Neural cell (in vitro differentiated cells): ENCODE data around the gene RAC2. TPM values are rescaled to one million over a fixed set of nuclear protein-coding genes. Genes with fewer than 3 reads are reported as not detected.

Experiments used
- H2AFZ ChIP-seq: fragments of 200-600, 300-800 bp; sonication (generic), shearing (Covaris generic); 2 replicates; pipeline ENCODE4 v1.6.0; 2014; ENCODE audit warnings: low read depth, mild to moderate bottlenecking, antibody characterized with exemption, low read length, moderate library complexity
- H3F3A ChIP-seq: fragments of 200-600 bp; shearing (Covaris generic); 2 replicates; pipeline ENCODE4 v1.6.1; 2016; ENCODE audit warnings: mild to moderate bottlenecking, moderate library complexity, mixed read lengths, antibody characterized with exemption, low read length; ENCODE audit not compliant: insufficient read depth, poor library complexity, severe bottlenecking
- H3K27ac ChIP-seq: fragments of 200-600, 300-800 bp; sonication (generic), shearing (Covaris generic); 2 replicates; pipeline ENCODE4 v1.5.1; 2014; ENCODE audit warnings: mild to moderate bottlenecking, low read length, moderate library complexity
- H3K27me3 ChIP-seq: fragments of 300-800, 200-600 bp; sonication (generic), shearing (Covaris generic); 2 replicates; pipeline ENCODE4 v1.6.0; 2014; ENCODE audit warnings: mild to moderate bottlenecking, low read depth, low read length, moderate library complexity; ENCODE audit not compliant: insufficient read depth
- H3K36me3 ChIP-seq: fragments of 300-800, 200-600 bp; sonication (generic), shearing (Covaris generic); 2 replicates; pipeline ENCODE4 v1.5.1; 2014; ENCODE audit warnings: mild to moderate bottlenecking, antibody characterized with exemption, low read length, moderate library complexity; ENCODE audit not compliant: insufficient read depth
- H3K4me2 ChIP-seq: fragments of 300-800, 200-600 bp; sonication (generic), shearing (Covaris generic); 2 replicates; pipeline ENCODE4 v1.6.0; 2014; ENCODE audit warnings: mild to moderate bottlenecking, low read length
- H3K4me3 ChIP-seq: fragments of 300-800, 200-600 bp; sonication (generic), shearing (Covaris generic); 2 replicates; pipeline ENCODE4 v1.5.1; 2014; ENCODE audit warnings: mild to moderate bottlenecking, low read length, moderate library complexity
- H3K79me2 ChIP-seq: fragments of 200-600 bp; shearing (Covaris generic); replicated peaks from 2 replicates; pipeline ENCODE4 v1.6.0; 2014; ENCODE audit warnings: mild to moderate bottlenecking, low read length, moderate library complexity; ENCODE audit not compliant: insufficient read depth
- H3K9ac ChIP-seq: fragments of 300-800, 200-600 bp; sonication (generic), shearing (Covaris generic); 2 replicates; pipeline ENCODE4 v1.6.1; 2016; ENCODE audit warnings: mild to moderate bottlenecking, low read length, mixed read lengths
- H3K9me2 ChIP-seq: fragments of 200-600 bp; shearing (Covaris generic); 2 replicates; pipeline ENCODE4 v1.6.1; 2016; ENCODE audit warnings: mild to moderate bottlenecking, low read length, mixed read lengths; ENCODE audit not compliant: insufficient read depth
- H3K9me3 ChIP-seq: fragments of 200-600, 300-800 bp; sonication (generic), shearing (Covaris generic); 2 replicates; pipeline ENCODE4 v1.6.1; 2016; ENCODE audit warnings: mild to moderate bottlenecking, mixed run types, low read length, moderate library complexity, mixed read lengths
- H4K20me1 ChIP-seq: fragments of 200-600 bp; shearing (Covaris generic); 2 replicates; pipeline ENCODE4 v1.6.1; 2016; ENCODE audit warnings: mild to moderate bottlenecking, mixed run types; ENCODE audit not compliant: insufficient read depth
- EP300 ChIP-seq: fragments of 450-650 bp; conservative IDR thresholded peaks from 2 replicates; pipeline ENCODE4 v1.6.1; 2014; ENCODE audit warnings: antibody characterized with exemption, mild to moderate bottlenecking, moderate library complexity; ENCODE audit not compliant: poor library complexity, severe bottlenecking
- EZH2 ChIP-seq: fragments of 200-600, 300-800 bp; shearing (Covaris generic), sonication (generic); IDR thresholded peaks from 2 replicates; pipeline ENCODE4 v1.6.1; 2014; ENCODE audit warnings: antibody characterized with exemption, low read length, borderline replicate concordance, mild to moderate bottlenecking; ENCODE audit not compliant: insufficient read depth, poor library complexity, severe bottlenecking
- MXI1 ChIP-seq: fragments of 450-650 bp; conservative IDR thresholded peaks from 2 replicates; pipeline ENCODE4 v1.6.1; 2014; ENCODE audit warnings: antibody characterized with exemption, mild to moderate bottlenecking; ENCODE audit not compliant: poor library complexity, severe bottlenecking
- POLR2AphosphoS5 ChIP-seq: IDR thresholded peaks from 2 replicates; pipeline ENCODE4 v1.6.1; 2012
- RAD21 ChIP-seq: fragments of 450-650 bp; conservative IDR thresholded peaks from 2 replicates; pipeline ENCODE4 v1.6.1; 2014; ENCODE audit warnings: antibody characterized with exemption, mild to moderate bottlenecking, moderate library complexity
- SMC3 ChIP-seq: fragments of 450-650 bp; conservative IDR thresholded peaks from 2 replicates; pipeline ENCODE4 v1.6.1; 2014; ENCODE audit warnings: antibody characterized with exemption, mild to moderate bottlenecking, moderate library complexity; ENCODE audit not compliant: poor library complexity
- TAF1 ChIP-seq: IDR thresholded peaks from 2 replicates; pipeline ENCODE4 v1.6.1; 2012; ENCODE audit warnings: low read depth
- polyA plus RNA-seq: library from polyadenylated mRNA; depleted of rRNA; stranded (reverse); fragments of >200 nt; gene quantifications from 2 replicates; pipeline ENCODE4 v1.2.3, GENCODE V29; 2014
- TF ChIP-seq, protein P1 (sequence below): fragments of 450-650 bp; IDR thresholded peaks from 2 replicates; pipeline ENCODE4 v1.5.1; 2014; ENCODE audit warnings: antibody characterized with exemption, mild to moderate bottlenecking, moderate library complexity; ENCODE audit not compliant: poor library complexity, severe bottlenecking
- TF ChIP-seq, protein P2 (sequence below): IDR thresholded peaks from 2 replicates; pipeline ENCODE4 v1.6.1; 2012; ENCODE audit warnings: borderline replicate concordance

The RAC2 gene
- polyA plus RNA-seq, 1 donor from 2014 or later, result not detected

DNA sequence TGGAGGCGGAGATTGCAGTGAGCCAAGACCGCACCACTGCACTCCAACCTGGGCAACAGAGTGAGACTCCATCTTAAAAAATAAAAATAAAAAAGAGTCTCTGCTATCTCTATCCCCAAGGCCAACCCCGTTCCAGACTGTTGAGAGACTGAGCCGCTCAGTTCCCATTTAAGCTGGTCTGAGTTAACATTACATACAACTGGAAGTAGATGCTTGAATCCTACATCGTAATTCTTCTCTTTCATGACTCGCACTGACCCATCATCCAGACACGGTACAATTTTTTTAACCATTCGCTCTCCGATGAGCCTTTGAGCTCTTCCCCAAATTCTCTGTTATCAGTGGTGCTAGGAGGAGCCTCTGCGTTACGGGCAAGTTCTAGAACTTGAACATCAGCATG, 33.3 kb upstream of the RAC2 start:
- no peak overlapping the region for H2AFZ ChIP-seq
- no peaks in the 10 kb centered on the region for H3F3A ChIP-seq
- no peaks in the 10 kb centered on the region for H3K9me3 ChIP-seq
- H3K79me2 ChIP-seq, result no peaks in the 10 kb centered on the region
- no peak overlapping the region for H3K4me3 ChIP-seq
- no peak for TF ChIP-seq POLR2AphosphoS5
- no peak for TF ChIP-seq EZH2
- TF ChIP-seq, protein P1, sequence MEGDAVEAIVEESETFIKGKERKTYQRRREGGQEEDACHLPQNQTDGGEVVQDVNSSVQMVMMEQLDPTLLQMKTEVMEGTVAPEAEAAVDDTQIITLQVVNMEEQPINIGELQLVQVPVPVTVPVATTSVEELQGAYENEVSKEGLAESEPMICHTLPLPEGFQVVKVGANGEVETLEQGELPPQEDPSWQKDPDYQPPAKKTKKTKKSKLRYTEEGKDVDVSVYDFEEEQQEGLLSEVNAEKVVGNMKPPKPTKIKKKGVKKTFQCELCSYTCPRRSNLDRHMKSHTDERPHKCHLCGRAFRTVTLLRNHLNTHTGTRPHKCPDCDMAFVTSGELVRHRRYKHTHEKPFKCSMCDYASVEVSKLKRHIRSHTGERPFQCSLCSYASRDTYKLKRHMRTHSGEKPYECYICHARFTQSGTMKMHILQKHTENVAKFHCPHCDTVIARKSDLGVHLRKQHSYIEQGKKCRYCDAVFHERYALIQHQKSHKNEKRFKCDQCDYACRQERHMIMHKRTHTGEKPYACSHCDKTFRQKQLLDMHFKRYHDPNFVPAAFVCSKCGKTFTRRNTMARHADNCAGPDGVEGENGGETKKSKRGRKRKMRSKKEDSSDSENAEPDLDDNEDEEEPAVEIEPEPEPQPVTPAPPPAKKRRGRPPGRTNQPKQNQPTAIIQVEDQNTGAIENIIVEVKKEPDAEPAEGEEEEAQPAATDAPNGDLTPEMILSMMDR, result no peak
- TF ChIP-seq SMC3, result no peak
- no peak for TF ChIP-seq TAF1
- TF ChIP-seq, protein P2, sequence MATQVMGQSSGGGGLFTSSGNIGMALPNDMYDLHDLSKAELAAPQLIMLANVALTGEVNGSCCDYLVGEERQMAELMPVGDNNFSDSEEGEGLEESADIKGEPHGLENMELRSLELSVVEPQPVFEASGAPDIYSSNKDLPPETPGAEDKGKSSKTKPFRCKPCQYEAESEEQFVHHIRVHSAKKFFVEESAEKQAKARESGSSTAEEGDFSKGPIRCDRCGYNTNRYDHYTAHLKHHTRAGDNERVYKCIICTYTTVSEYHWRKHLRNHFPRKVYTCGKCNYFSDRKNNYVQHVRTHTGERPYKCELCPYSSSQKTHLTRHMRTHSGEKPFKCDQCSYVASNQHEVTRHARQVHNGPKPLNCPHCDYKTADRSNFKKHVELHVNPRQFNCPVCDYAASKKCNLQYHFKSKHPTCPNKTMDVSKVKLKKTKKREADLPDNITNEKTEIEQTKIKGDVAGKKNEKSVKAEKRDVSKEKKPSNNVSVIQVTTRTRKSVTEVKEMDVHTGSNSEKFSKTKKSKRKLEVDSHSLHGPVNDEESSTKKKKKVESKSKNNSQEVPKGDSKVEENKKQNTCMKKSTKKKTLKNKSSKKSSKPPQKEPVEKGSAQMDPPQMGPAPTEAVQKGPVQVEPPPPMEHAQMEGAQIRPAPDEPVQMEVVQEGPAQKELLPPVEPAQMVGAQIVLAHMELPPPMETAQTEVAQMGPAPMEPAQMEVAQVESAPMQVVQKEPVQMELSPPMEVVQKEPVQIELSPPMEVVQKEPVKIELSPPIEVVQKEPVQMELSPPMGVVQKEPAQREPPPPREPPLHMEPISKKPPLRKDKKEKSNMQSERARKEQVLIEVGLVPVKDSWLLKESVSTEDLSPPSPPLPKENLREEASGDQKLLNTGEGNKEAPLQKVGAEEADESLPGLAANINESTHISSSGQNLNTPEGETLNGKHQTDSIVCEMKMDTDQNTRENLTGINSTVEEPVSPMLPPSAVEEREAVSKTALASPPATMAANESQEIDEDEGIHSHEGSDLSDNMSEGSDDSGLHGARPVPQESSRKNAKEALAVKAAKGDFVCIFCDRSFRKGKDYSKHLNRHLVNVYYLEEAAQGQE, result no peak
- no peak overlapping the region for H3K9ac ChIP-seq
- no peaks in the 10 kb centered on the region for H4K20me1 ChIP-seq
- no peak overlapping the region for H3K4me2 ChIP-seq
- no peak overlapping the region for H3K27ac ChIP-seq
- H3K9me2 ChIP-seq, result no peaks in the 10 kb centered on the region
- H3K27me3 ChIP-seq, result no peaks in the 10 kb centered on the region
- H3K36me3 ChIP-seq, result no peaks in the 10 kb centered on the region

DNA sequence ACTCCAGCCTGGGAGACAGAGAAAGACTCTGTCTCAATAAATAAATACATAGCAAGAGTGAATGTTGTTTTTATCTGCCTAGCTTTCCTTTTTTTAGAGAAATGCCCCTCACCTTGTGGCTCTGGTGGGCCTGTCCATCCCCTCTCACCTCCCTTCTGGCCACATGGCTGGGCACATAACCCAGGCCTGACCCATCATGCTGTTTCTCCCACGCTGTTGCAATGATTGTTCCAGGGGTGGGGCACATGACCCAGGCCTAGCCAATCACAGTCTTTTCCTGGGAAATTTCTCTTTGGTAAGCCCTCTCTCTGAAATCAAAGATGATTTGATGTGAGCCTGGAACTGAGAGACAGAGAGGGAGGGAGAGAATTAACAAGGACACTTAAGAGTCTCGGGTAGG, 32.7 kb upstream of the RAC2 start:
- Histone ChIP-seq H3F3A (no peaks in the 10 kb centered on the region), H3K27me3 (no peaks in the 10 kb centered on the region), H3K9me3 (no peaks in the 10 kb centered on the region), H2AFZ (no peak overlapping the region), H4K20me1 (no peaks in the 10 kb centered on the region), H3K36me3 (no peaks in the 10 kb centered on the region), H3K9ac (no peak overlapping the region), H3K9me2 (no peaks in the 10 kb centered on the region), H3K27ac (no peak overlapping the region), H3K79me2 (no peaks in the 10 kb centered on the region), H3K4me2 (no peak overlapping the region), H3K4me3 (no peak overlapping the region)
- TF ChIP-seq TAF1 (no peak), RAD21 (no peak), POLR2AphosphoS5 (no peak), MXI1 (no peak), EP300 (no peak), EZH2 (no peak), SMC3 (no peak)
- TF ChIP-seq, protein P2, result no peak
- TF ChIP-seq, protein P1, result no peak
